ENCODE measurements around the gene SARS1.

SARS1 gene

DNA sequence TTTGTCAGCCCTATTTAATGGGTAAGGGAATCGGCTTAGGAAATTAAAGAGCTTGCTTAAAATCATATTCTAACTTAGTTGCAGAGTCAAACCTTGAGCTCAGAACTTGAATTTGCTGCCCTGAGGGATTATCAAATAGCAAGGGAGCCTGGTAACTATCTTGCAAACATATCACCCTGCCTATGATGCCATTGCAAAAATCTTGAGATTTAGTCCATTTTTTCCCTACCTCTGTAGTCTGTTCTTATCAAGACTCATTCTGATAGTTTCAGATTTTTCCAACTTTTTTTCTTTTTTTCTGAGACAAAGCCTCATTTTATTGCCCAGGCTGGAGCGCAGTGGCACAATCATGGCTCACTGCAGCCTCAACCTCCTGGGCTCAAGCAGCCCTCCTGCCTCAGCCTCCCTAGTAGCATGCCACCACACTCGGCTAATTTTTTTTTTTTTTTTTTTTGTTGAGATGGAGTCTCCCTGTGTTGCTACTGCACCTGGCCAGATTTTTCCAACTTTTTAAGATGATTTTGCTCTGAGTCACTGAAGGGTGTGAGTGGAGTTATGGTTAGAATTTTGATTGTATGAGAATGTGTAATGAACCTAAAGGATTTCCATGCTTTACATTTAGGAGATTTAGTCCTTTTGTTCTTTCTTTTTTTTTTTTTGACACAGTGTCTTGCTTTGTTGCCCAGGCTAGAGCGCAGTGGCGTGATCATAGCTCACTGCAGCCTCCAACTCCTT, 12.2 kb downstream of the SARS1 start:
- no peak for DNase-seq (ENCODE audit: low read depth in 2 of 2)

DNA sequence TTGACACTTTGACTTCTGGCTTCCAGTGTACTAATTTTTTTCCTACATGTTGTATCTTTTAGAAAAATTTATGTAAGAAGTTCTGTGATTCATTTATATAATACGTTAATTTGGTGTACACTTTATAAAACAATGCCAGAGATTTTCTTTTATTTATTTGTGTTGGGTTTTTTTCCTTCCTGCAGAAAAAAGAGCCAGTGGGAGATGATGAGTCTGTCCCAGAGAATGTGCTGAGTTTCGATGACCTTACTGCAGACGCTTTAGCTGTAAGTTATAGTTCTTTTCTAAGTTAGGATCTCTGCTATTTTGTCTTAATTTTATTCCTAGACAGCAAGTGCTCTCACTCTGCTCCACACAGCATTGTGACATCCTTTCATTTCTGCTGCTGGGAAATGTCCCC, 14.4 kb downstream of the SARS1 start:
- DNase-seq (ENCODE audit: low read depth in 2 of 2), result no peak

DNA sequence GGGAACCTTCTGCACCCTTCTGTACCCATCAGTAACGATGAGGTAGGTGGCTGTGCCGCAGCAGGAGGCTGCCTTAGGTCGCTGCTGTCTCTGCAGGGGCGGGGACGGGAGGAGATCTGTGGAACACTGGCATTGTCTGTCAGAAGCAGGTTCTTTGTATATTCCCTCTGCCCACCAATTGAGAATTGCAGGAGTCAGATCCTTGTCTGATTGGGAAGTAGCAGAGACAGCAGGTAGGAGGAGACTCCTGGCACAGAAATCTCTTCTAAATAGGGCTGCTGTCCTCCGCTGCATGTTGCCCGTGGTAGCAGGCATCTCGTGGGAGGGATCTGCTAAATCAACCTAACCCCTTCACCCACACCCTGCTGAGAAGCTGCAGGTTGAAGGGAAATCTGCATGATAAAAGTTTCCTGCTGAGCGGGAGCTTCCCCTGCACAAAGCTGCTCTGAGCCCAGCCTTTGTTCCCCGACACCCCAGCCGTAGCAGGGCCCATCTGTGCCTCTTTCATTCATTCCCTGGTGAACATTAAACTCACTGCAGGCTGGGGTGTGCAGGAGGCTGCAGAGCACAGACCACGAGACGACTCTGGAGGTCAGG, 15.9 kb downstream of the SARS1 start:
- no peak for DNase-seq (ENCODE audit: low read depth in 2 of 2)

DNA sequence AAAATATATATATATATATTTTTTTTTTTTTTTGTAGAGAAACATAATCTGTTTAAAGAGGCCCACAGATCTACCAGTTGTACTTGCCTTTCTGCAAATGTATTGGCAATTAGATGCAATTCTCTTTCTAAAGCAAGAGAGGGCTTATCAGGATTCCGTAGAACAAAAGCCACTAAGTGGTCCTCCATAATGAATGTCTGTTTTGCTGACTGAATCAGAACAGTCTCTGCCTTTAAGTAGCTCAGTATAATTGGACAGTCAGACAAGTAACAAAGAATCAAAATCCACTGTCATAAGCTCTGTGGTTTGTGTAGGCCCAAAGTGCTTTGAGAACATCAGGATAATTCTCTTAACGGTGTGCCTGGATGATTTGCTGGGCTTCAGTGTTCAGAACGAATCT, 17.3 kb downstream of the SARS1 start:
- DNase-seq (ENCODE audit: low read depth in 2 of 2), result no peak

DNA sequence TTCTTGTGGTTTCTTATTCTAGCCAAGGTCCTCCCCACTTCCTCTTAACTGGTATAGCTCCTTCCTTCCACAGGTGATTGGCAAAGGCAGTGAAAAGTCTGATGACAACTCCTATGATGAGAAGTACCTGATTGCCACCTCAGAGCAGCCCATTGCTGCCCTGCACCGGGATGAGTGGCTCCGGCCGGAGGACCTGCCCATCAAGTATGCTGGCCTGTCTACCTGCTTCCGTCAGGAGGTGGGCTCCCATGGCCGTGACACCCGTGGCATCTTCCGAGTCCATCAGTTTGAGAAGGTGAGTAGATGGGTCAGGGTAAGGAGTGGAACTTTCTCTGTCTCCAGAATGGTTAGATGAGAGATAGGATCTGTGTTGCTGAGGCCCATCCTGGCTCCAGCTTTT, 21.4 kb downstream of the SARS1 start:
- DNase-seq (ENCODE audit: low read depth in 2 of 2), result no peak

DNA sequence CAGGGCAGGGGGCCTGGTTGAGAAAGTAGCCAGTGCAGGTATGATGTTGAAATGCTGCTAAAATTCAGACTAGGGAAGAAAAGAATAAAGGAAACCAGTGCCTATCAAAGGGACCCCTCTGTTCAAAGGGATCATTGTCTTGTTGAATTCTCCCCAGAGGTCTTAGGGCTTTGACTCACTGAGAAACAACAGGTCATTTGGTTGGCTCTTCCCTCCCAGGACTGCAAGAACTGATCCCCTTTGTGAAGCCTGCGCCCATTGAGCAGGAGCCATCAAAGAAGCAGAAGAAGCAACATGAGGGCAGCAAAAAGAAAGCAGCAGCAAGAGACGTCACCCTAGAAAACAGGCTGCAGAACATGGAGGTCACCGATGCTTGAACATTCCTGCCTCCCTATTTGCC, 23.8 kb downstream of the SARS1 start:
- DNase-seq (ENCODE audit: low read depth in 2 of 2), result no peak

DNA sequence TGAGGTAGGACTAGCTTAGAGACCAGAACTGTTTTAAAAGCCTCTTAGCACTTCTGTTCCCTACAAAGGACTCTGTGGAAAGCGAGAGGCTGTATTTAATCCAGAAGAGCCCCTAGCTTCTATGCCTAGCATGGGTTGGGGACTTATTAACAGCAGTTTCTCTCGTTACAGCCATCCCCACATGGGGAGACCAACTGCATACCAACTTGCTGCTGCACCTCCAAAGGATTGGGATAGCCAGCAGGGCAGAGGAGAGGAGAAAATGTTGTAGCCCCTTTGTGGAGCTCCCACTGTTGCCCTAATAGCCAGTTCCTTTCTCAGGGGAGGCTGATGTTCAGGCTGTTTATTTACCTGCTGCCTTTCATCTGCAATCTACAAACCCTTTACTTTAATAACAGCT, 24.7 kb downstream of the SARS1 start:
- DNase-seq (ENCODE audit: low read depth in 2 of 2), result no peak

DNA sequence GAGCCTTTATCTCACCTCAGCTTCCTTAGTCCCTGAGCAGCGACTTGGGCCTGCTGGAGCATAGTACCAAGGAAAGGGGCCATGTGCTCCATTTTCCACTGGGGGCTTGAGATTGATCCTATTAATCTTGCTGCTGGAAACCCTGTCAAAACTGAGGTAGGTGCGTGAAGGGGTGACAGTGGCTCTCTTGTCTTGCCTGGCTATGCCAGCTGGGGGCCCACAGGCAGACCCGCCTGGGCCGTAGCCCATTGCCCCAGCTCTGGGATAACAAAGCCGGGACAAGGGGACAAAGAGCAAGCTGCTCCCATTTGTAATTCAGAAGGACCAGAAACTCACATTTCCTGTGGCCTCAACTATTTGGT, 25.3 kb downstream of the SARS1 start:
- DNase-seq (ENCODE audit: low read depth in 2 of 2), result no peak

DNA sequence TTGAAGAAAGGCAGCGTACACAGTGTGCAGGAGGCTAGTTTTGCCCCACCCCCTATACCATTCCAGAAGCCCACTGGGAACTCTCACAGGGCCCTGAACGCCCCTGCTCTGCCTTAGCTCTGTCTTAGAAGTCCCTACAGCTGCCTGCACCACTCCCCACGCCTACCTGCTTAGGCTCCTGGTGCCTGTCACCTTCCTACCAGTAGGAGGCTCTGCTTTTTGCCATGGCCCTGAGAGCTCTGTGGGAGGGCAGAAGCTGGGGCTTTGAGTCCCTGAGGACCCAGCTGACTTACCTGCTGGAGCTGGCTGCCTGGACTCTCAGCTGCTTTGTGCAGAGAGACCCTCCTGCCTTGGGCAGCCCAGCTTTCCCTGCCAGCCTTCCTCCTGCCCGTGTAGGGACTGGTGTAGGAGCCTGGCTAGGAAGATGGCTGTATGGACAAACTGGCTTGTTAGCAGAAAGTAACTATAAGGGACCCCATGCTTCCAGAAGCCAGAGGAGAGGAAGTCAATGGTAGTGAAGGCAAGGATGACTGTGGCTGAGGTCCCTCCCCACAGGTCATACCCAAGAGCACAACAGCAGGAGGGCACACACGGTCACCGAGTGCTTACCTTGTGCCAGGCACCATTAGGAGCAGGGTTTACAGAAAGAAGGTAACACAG, 25.8 kb downstream of the SARS1 start:
- DNase-seq (ENCODE audit: low read depth in 2 of 2), result no peak

DNA sequence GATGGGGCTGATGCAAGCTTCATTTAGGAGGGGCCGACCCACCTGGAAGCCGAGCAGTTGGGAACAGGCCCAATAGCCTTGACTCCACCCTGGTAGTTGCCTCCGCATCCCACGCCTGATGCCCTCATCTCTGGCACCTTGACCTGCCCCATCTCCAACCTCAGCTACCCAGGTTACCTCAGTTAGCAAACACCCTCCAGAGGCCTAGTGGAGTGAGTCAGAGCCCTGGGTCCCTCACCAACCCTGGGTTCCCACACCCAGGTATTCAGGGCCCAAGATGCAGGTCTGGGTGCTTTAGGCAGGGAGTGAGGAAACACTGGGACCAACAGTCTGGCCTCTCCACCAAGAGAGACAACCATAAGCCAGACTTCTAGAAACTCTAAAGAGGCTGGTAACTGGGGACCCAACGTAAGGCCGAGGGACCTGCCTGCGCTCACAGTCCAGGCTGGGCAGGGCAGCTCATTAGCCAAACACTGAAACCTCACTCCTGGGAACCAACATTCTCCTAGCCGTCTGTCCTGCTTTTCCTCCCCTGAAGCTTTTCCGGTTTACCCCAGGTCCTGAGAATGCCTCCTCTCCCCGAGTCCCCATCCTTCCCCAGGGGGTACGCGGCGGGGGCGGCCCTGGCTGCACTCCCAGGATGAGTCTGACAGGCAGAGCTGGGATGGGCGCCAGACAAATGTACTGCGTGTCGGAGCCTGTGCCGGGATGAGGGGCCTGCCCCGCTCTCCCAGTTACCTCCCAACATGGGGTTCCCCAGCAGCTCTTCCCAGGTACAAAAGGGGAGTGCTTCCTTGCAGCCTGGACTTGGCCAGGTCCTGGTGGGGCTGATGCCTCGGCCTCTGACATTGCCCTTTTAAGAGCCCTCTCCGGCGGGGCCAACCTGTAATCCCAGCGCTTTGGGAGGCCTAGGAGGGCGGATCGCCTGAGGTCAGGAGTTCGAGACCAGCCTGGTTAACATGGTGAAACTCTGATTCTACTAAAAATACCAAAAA, 26.7 kb downstream of the SARS1 start:
- DNase-seq (ENCODE audit: low read depth in 2 of 2), result no peak

DNA sequence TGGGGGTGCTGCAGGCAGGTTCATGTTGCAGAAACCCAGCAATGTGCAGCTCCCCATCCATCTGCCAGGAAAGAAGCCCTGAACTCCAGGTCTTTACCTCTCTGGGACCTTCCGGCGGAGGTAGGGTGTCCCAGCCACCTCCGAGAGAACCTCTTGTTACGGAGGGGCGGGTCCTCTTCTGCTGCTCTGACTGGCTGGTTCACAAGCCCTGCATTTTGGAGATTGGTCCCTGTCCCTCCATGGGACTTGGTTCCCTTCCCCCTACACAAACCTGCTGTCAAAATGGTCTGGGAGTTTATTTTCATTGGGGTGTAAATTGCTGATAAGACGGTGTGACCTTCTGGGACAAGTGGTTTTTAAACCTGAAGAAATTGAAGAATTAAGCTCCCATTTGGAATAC, 27.6 kb downstream of the SARS1 start:
- no peak for DNase-seq (ENCODE audit: low read depth in 2 of 2)

DNA sequence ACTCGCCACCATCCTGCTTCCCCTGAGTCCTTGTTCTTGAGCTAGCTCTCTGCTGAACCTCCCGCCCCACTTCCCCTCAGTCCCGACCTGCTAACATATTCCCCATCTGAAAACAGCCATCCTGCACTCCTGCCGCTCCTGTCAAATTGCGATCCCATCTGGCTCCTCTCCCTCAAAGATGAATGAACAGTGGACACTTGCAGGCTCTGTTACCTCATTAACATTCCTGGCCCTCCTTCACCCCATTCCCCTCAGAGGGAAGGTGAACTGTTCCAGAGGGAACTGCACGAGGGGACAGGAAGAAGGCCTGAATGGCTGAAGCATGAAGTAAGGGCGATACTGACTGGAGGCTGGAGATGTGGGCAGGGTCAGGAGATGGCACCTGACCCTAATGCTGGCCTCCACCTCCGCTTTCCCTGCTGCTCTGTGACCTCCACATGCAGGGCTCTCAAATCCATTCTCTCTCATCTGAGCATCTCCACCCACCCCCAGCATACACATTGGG, 28.2 kb downstream of the SARS1 start:
- no peak for DNase-seq (ENCODE audit: low read depth in 2 of 2)

DNA sequence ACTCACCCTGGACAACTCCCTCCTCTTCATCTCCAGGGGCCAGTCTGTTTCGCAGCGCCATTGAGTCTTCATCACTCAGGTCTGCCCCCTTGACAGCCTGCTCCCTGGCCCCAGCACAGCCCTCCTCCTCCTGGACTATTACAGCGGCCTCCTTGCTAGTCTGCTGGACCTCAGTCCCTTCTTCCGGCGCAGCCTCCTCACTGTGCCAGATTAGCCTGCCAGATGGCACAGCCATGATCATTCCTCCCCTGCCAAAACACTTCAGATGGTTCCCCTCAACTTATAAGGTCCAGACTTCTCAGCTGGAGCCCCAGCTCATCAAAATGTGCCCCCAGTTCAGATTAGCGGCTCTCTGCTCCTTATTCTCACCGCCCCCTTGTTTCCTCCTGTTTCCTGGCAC, 28.7 kb downstream of the SARS1 start:
- DNase-seq (ENCODE audit: low read depth in 2 of 2), result no peak

DNA sequence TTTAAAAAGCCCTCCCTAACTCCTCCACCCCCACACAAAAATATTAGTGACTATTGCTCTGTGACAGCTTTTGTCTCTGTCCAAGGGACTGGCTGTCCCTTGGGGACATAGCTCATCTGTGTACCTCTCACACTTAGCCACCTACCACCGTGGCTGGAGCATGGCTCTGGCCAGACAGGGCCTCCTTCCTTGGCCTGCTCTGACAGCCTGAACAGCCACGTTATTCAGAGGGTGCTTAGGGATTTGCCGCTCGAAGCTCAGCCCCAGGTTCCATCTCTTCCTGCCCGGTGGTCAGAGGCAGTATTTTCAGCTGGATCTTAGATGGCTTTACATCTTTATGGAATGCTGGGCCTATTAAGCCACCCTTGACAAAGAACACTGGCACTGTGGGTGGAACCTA, 29.5 kb downstream of the SARS1 start:
- no peak for DNase-seq (ENCODE audit: low read depth in 2 of 2)

DNA sequence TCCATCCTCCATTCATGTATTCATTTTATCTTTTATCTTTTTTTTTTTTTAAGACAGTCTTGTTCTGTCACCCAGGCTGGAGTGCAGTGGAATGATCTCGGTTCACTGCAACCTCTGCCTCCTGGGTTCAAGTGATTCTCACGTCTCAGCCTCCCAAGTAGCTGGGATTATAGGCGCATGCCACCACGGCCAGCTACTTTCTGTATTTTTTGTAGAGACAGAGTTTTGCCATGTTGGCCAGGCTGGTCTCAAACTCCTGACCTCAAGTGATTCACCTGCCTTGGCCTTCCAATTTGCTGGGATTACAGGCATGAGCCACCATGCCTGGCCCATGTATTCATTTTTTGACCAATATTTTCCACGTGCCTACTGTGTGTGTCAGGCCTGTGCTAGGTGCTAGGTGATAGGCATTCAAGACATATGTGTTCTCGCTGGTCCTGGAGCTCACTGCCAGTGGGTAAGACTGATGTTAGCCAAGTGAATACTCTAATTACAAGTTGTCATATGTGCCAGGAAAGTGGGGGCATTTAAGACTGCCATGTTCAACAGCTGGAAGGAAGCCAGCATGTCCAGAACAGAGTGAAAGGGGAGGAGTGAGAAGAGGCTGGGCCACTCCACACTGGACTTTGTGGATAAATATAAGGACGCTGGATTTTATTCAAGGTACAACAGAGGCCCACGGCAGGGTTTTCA, 30.3 kb downstream of the SARS1 start:
- no peak for DNase-seq (ENCODE audit: low read depth in 2 of 2)

DNA sequence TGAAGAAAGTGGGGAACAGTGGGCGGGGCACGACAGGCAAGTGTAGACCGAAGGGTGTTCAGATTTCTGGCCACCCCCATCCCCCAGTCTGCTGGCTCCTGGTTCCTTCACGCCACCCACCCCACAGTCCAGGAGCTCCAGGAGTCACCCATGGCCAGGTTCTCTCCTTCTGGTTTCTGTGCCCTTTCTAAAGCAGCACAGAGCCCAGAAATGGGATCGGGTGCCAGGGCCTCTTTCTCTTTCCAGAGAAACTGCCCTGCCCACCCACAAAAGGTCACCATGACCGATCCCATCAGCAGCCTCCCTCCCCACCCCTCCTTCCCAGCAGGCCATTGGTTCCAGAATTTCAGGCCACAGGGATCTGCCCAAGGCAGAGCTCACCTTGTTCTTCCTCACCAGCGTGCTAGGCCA, 32.4 kb downstream of the SARS1 start:
- no peak for DNase-seq (ENCODE audit: low read depth in 2 of 2)

DNA sequence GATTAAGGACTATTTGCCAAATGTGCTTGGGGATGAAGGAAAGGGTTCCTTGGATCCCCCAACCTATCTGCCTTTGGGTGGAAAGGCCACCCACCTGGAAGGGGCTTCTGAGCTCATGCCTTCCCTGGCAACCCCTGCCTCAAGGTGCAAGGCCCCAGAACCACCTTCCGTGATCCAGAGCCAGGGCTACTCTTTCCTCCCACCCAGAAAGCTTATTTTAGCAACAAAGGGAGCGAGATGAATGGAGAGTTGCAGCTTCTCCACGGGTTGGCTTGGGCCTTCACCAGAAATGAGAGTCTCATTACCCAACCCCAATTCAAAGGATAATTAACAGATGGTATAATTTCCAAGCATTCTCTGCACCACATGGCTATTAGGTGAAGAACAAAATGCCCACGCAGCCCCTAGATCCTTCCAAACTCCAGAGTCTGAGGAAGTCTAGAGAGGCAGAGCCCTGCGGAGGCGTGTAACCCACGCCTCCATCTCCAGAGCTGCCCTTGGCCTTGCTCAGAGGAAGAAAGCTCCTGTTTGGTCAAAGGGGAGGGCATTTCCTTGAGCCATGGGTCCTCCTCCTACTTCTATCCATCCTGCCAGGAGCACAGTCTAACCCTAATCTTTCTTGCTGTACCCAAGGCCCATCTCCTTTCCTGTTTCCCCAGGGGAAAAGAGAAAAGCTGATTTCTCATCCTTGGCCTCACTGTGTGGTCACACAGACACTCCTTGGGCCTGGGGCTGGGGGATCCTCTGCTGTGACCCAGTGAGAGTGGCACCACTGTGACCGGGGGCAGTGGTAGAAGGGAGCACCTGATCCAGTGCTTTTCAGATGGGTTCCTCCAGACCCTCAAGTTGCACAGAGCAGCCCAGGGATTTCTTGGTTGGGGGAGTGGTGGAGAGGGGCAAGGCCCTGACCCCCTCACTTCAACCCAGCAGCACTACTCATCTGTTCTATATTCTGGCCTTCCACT, 34.0 kb downstream of the SARS1 start:
- DNase-seq (ENCODE audit: low read depth in 2 of 2), result no peak

DNA sequence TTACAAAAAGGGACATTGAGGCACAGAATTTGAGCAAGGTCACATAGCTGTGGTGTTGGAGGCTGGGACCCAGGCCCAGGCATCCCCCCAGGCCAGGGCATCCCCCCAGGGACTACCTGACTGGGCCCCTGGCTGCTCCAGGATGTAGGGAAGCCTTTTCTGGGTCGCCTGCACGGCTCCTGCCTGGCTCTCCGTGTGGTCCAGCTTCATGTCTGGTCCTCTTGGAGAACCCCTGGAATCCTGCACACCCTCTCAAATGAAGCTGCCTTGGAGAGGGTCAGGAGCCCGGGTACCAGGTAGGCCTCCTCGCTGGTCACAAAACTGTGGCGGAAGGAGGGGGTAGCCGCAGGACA, 34.7 kb downstream of the SARS1 start:
- DNase-seq (ENCODE audit: low read depth in 2 of 2), result no peak

DNA sequence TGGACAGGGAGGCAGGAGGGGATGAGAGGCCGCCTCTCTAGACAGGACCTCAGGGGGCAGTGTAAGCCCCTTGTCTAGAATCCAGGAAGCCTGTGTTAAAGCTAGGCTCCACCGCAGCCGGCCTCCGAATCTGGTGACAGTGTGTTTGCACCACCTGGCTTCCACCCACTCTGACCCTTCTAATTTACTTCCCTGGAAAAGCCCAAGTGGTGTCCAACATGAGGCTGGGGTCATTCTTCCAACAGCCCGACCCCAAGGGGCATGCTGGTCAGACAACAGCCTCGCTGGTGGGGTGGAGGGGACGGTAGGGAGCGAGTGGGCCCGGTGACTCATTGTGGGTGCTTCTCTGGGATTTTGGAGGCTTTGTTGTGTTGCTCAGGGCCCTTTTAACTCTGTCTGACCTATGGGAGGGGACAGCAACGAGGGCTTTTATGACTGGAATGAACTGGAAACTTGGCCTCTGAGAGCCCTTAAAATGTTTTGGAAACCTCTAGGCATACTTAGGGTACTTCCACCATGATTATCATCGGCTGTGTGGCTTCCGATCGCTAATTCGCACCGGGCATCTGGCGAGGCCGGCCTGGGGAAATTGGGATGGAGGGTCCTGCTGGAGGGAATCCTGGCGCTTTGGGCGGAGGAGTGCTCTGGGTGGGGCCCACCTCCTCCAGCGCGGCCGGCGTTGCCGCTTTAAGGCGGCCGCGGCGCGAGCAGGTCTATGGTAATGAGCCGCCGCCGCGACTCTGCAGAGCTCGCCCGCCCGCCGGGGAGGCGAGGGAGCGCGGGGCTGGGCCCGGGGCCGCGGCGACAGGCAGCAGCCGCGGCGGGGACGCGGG, 35.3 kb downstream of the SARS1 start, which contains the start of gene CELSR2:
Gene CELSR2, plus strand, starts transcription at position 743 of the 833 bp plus-strand sequence. CDS start 541 bp downstream, outside the sequence.
- DNase-seq (ENCODE audit: low read depth in 2 of 2), result peak; percentile 37 to 45

Measured in stimulated activated CD4-positive, alpha-beta T cell treated with anti-CD3 and anti-CD28 coated beads, Interleukin-4, amount 100 ng/mL, for 48 hours (primary cell).